GOT3 (cell line): Measurements from ENCODE around the gene PTGIR.

Experiments
- DNase-seq: peaks from one replicate; lab custom pipeline; 2025; ENCODE audit warnings: mixed read lengths; lab: John Stamatoyannopoulos, UW

The PTGIR gene, protein sequence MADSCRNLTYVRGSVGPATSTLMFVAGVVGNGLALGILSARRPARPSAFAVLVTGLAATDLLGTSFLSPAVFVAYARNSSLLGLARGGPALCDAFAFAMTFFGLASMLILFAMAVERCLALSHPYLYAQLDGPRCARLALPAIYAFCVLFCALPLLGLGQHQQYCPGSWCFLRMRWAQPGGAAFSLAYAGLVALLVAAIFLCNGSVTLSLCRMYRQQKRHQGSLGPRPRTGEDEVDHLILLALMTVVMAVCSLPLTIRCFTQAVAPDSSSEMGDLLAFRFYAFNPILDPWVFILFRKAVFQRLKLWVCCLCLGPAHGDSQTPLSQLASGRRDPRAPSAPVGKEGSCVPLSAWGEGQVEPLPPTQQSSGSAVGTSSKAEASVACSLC

DNA sequence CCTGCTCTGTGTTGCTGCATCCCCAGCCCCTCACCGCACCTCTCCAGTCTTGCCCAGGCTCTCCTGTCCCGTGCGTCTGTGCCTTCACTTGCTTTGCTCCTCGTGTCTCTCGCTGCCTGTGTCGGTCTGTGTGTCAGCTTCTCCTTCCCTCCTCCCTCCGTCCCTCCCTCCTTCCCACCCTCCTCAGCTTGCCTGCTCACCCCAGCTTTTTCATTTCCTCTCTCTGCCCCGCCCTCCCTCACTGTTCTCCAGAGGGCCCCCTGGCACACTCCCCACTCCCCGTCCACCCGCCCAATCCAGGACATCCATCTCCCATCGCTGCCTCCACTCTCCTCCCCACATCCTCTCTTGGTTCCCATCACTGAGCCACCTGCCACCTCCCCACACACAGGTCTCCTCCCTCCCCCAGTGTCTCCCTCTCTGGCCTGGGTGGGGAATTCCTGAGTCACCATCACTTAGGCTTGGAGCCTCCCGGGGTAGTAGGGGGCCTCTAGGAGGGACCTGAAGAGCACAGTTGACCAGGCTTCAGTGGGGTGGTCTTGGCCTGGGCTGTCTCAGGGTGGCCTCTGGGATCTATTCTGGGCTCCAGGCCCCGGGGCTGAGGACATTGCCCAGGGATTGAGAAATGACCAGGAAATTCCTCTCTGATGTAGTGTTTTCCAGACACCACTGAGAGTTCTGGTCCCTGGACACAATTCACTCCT is at the start of gene PTGIR:
PTGIR (minus strand) TSS at position 132 of the 704 bp plus-strand sequence. CDS start 864 bp downstream, outside the sequence.
- DNase-seq = no peak

DNA sequence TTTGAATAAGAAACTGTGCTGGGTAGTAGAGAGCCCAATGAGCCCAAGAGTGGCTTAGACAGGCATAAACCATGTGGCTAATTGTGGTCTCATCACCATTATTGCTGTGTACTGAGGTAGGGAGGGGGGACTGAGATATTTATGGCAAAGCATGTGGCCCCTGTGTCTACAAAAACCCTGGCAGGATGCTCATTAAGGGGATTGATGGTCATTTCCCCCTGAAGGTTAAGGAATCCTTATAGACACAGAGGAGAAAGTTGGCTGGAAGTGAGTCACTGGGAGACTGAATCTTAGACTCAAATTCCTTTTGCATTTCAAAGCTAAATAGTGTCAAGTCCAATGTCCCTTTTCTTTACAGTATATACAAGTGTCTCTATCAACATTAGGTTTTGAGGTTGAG is 45.9 kb upstream of the PTGIR start:
- no peak for DNase-seq

DNA sequence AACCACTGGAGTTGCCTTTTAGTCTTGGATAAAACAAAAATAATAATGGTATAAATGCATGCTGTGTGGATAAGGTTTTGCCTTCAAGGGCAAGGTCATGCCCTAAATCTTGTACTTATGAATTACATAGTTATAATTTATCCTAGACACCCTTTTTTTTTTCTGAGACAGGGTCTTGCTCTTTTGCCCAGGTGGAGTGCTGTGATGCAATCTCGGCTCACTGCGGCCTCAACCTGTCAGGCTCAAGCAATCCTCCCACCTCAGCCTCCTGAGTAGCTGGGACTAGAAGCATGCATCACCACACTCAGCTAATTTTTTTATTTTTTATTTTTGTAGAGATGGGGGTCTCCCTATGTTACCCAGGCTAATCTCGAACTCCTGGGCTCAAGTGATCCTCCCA is 43.8 kb upstream of the PTGIR start:
- DNase-seq = no peak

DNA sequence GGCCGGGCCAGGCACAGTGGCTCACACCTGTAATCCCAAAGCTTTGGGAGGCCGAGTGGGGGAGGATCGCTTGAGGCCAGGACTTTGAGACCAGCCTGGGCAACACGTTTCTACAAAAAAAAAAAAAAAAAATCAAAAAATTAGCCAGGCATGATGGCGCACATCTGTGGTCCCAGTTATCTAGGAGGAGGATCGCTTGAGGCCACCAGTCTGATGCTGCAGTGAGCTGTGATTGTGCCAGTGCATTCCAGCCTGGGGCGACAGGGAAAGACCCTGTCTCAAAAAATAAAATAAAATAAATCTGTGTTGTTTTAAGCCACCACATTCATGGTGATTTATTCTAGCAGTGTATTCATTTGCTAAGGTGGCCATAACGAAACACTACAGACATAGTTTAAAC is 40.2 kb upstream of the PTGIR start:
- DNase-seq = no peak

DNA sequence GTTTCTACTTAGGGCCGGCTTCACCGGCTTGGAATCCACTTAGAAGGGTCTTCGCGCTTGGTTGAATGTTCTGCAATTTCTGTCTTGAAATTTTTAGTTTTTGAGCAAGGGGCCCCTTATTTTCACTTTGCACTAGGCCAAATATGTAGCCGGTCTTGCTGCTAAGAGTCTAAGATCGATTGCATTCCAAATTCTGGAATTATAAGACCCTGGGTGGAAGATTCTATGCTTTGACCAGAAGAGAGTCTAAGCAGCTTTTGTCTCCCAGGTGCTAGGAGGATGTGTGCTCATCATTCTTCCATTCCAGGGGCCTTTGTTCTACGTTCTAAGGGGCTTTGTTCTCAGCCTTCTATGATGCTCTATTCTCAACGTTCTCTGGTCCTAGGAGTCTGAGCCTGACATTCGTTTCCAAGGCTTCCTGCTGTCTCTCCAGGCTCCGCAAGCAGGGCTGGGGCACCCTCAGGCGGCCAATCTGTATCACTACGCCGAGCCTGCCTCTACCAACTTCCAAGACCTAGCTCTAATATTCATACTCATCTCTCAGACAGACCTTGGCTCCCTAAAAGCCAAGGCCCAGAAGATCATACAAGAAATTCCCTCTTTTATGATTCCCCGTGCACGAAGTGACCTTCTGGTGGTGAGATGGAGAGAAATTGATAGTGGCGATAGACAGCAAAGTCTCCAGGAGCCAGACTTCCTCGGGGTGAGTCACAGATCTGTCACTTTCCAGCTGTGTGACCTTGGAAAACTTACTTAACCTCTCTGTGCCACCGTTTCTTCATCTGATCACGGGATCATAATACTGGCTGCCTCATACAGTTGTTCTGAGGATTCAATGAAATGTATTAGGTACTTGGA is 37.1 kb upstream of the PTGIR start:
- DNase-seq = peak; percentile 49

DNA sequence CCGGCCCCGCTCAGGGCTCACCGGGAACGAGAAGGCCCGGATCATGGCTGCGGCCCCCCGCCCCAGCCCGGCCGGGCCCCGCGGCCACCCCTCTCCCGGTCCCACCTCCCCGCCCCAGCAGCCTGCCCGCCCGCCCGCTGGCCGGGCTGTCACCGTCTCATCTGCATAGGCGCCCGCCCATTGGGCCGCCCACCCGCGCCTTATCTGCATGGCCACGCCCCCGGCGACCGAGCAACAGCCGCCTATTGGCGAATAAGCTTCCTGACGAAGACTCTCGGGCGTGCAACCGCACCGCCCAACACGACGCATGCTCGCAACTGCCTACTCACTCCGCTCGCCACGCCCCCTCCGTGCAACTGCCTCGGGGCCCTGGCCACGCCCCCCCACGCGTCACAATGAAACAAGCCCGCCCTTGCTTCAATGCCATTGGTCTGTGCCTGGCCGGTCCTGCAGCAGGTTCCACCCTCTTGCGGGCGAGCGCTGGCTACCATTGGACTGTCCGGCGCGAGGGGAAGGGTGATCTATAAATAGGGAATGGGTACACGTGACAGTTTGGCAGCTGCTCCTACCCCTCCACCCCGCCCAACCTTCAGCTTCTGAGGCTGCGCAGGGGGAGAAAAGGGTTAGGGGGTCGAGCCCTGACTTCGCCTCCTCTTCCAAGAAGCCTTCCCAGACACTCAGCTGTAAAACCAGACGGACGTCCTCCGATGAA is 36.3 kb upstream of the PTGIR start, which contains the start of gene DACT3:
DACT3 (minus strand) TSS at position 163 of the 712 bp plus-strand sequence; CDS start at position 45, 118 bp downstream.
- peak; percentile 99 for DNase-seq

DNA sequence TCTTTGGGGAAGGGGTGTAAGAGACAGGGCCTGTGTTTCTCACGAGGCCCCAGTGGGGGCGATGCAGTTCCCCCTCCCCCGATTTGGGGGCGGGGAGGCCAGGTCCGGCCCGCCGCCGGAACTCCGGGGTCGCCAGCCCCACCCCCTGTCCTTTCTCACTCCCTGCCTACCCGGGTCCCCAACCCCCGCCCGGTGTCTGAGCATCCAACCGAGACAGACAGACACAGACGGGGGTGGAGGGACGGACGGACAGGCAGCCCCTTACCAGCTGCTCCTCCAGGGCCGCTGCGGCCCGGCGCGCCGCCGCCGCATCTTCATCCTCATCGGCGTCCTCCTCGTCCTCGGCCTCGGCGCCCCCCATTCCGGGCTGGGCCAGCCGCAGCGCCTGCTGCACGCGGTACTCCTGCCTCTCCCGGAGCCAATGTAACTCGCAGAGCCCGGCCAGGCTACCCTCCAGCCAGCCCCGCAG is 35.7 kb upstream of the PTGIR start:
- DNase-seq = no peak

DNA sequence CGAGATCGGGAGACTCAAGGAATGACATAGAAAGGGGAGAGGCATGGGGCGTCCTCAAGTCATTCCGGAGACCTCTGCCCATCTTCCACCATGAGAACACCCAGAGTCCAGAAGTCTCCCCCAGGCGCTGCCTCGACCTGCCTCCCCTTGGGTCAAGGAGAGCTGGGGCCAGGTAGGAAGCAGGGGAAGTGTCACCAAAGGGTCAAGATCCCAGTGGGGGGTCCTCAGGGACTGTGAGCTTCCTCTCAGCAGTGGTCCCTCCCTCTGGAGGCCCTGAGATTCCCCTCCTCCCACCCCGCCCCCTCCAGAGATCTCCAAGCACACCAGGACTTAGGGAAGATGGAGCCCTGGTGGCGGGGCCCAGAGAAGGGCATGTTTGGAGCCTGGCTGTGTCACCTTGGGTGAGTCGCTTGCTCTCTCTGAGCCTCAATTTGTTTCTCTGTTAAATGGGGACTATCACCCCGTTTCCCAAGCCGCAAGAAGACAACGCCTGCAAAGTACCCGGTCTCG is 35.2 kb upstream of the PTGIR start:
- DNase-seq = no peak

DNA sequence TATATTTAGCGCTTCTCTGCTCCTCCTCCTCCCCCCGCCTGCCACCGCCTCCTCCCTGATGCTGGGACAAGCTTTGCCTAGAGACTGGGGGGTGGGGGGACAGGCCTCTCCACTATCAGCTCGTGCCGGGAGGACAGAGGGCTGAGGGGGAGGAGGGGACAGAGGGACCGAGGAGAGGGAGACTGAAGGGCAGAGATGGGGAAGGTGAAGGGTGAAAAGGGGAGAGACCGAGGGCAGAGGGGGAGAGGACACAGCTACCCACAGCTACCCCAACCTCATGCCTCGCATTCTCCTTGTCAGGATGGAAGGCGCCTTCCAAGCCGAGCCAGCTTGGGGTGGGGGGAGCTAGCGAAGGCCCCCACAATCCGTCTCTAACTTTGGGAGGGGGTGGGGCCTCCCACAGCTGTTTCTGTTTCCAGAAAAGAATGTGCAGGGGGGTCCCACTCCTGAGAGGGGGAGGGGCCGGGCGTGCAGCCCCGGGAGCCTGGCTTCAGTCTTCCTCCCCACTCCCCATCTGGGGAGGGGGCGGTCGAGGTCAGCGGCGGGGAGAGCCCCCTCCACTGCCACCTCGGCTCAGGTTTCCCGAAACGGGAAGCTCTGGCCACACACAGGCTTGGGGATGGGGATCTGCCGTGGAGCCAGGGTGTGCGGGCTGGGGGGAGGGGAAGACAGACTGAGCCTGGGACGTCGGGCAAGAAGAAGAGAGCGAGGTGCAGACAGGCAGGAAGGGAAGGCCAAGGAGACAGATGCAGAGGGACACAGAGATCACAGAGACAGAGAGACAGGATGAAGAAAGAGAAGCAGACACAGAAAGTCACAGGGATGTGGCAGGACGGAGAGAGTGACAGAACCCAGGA is 34.5 kb upstream of the PTGIR start:
- no peak for DNase-seq

DNA sequence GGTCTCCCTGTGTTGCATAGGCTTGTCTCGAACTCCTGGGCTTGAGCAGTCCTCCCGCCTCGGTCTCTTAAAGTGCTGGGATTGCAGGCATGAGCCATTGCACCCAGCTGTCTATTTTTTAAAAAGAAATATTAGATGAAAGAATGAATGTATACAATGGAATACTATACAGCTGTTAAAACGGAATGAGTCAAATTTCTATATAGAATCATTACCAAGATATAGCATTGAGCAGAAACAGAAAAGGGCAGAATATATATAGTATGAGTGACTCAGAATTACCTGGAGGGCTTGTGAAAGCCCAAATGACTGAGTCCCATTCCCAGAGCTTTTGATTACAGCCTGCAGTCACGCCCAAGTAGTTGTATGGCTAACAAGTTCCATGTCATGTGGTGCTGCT is 31.7 kb upstream of the PTGIR start:
- DNase-seq = no peak

DNA sequence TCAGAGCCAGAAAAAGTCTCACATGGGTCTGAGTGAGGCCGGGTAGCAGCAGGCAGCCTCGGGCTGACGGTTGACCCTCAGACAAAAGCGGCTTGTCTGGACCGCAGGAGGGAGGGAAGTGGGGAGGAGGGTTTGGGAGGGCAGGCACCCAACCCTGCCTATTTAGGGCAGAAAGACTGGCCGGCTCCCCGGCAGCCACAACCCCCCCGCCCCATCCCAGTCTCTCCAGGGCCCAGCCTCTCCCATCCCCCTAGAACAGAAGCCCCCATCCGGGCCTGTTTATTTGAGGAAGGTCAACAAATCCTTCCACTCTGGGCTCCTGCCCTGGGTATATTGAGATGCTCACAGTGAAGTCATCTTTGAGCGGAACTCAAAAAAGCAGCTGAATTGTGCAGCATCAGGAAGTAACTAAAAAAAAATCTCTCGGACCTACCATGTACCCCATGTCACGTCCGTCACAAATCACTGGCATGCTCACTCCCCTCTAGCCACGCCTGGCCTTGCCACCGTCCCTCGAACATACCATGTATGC is 29.8 kb upstream of the PTGIR start:
- no peak for DNase-seq

DNA sequence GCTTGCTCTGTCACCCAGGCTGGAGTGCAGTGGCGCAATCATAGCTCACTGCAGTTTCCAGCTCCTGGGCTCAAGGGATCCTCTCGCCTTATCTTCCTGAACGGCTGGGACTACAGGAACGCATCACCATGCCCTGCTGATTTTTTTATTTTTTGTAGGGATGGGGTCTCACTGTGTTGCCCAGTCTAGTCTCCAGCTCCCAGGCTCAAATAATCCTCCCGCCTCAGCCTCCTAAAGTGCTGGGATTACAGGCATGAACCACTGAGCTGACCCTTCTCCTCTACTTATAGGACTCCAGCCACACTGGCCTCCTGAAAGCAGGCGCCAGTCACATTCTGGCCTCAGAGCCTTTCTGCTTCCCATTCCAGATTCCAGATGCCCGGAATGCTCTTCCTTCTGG is 25.6 kb upstream of the PTGIR start:
- DNase-seq = no peak

DNA sequence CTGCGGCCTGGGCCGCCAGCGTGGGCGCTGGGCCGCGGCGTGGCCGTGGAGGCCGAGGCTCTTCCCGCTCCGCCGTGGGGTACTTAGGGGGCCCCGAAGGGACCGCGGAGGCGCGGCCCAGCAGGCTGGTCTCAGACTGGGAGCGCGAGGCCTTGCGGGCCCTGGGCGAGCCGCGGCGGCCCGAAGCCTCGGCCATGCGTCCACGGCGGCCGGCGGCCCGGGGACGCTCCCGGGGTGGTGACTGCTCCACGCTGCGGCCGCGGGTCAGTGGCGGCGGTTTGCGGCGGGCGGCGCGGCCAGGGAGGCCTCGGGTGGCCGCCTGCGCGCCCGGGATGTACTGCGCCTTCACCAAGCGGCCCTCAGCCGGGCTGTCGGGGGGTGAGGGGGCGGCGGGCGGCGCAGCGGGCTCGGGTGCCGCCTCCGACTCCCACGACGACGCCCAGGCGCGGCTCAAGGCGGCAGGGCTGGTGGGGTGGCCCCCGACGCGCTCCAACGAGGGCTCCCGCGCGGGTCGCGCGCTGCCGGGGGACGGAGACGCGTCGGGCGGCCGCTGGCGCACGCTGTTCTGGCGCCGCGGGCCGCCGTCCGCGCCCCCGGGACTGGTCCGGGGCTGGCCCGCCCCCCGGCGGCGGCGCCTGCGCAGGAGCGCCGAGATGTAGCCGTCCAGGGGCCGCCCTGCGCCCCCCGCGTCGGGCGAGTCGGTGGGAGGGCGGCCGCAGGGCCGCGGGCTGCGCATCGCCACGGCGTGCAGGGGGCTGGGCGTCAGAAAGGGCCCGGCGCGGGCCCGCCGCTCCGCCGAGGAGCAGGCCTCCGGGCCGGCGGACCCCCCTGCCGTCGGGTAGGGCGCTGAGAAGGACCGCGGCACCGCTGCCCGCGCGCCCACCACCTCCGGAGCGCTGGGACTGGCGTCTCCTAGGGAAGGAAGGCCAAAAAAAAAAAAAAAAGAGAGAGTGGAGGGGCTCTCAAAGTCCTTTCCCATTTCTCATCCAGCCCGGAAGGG is 24.4 kb upstream of the PTGIR start:
- no peak for DNase-seq

DNA sequence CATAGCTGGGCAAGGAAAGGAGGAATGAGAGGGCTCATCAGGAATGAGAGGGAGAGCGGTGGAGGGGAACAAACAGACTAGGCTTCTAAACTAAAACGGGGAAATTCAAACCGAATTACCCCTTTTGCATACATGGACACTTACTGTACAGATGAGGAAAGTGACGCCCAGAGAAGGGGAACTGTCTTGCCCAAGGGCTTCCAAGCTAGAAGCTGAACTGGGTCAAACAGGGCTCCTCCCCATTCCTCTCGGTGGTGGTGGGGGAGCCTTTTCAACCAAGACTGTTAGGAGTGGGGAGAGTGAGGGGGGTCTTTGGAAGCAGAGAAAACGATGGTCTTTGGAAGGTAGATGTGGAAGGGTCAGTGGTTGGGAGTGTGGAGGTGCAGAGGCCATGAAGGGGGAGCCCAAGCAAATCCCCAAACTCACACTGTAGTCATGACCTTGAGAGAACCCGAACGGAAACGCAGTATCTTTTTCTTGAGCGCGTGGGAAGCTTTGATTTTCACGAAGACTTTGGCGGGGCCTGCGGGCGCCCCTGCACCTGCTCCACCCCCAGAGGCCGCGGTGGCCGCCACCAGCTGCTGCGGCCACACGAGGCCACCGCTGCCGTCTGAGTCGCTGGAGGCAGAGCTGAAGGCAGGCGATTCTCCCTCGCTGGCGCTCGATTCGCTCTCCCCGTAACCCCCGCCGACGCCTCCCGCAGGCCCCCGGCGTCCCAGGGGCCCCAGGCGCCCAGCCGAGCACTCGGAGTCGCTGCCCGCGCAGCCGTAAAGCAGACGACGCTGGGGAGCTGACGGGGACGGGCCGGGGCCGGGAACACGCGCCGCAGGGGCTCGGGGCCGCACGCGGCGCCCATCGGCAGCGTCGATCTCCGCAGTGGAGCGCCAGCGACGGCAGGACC is 23.4 kb upstream of the PTGIR start:
- DNase-seq = no peak

DNA sequence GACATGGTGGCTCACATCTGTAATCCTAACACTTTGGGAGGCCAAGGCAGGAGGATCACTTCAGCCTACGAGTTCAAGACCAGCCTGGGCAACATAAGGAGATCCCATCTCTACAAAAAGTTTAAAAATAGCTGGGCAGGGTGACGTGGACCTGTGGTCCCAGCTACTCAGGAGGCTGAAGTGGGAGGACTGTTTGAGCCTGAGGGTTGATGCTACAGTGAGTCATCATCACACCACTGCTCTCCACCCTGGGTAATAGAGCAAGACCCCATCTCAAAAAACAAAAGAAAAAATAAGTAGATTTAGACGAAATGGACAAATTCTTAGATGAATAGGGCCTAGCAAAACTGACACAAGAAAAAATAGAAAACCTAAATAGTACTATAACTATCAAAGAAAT is 21.5 kb upstream of the PTGIR start:
- DNase-seq = no peak

DNA sequence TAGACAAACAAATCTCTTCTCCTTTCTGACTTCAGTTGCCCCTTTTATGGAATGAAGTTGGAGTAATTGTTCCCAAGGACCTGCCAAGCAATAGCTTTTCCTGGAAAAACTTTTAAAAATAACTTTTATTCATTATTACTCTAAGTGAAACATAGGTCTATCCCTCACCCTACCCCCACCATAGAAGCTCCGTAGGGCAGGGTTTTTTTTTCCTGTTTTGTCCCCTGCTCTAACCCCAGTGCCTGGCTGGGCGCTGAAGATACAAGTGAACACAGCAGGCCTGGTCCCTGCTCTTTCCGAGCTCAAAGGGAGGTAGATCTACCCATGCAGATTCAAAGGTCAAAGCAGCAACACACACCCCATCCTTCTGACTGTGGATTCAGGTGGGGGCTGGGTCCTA is 19.8 kb upstream of the PTGIR start:
- DNase-seq = no peak

DNA sequence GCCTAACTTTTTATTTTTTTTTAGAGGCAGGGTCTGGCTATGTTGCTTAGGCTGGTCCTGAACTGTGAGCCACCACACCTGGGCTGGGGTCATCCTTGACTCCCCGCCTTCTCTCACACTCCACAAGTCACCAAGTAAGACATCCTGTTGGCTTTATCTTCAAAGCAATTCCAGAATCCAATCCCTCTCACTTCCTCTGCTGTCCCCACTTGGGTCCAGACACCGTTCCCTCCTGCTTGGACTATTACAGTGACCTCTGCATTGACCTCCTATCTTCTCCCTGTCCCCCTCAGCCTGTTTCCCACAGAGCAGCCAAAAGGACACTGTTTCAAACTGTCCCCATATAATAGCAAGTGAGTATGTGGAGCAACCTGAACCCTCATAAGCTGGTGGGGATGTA is 15.8 kb upstream of the PTGIR start:
- no peak for DNase-seq
